Panc1 (cell line): ENCODE results near the gene SH3PXD2B. TPM values are rescaled to one million over a fixed set of nuclear protein-coding genes. Genes with fewer than 3 reads are reported as not detected.

ENCODE experiments used
- ATAC-seq: fragments of 200-7000 bp; cut with Tn5 transposase; 2 replicates; pipeline ENCODE4 v1.9.1; 2020; ENCODE audit warnings: mild to moderate bottlenecking, moderate library complexity
- BruUV-seq: library from RNA; stranded (reverse); fragments of 400-500 nt; replicated peaks from 2 replicates; lab custom pipeline; 2021; lab: Mats Ljungman, UMichigan
- CTCF ChIA-PET: fragments of 300-600 bp; sonication (Branson Sonifier 250); formaldehyde crosslinking; loops from one replicate; lab custom pipeline; 2022; ENCODE audit warnings: antibody characterized with exemption; lab: Charles Lee
- POLR2A ChIA-PET: fragments of 300-600 bp; sonication (Branson Sonifier 250); formaldehyde crosslinking; loops from one replicate; lab custom pipeline; 2022; ENCODE audit warnings: antibody characterized with exemption; lab: Charles Lee
- DNase-seq: peaks from one replicate; pipeline ENCODE4 v3.0.0-alpha.2; 2010; ENCODE audit warnings: low read depth, low spot score
- H3K27ac ChIP-seq: 2 replicates; pipeline ENCODE4 v1.5.1; 2011; ENCODE audit warnings: mild to moderate bottlenecking, low read length, inconsistent platforms
- H3K27me3 ChIP-seq: fragments of 200-500 bp; sonication (Bioruptor generic); 2 replicates; pipeline ENCODE4 v1.6.0; 2014; ENCODE audit warnings: low read length, inconsistent platforms; ENCODE audit not compliant: control insufficient read depth, insufficient read depth
- H3K36me3 ChIP-seq: fragments of 200-500 bp; sonication (Bioruptor generic); 2 replicates; pipeline ENCODE4 v1.5.1; 2014; ENCODE audit warnings: inconsistent platforms, mild to moderate bottlenecking, low read length, moderate library complexity; ENCODE audit not compliant: control insufficient read depth, insufficient read depth
- H3K4me1 ChIP-seq: 2 replicates; pipeline ENCODE4 v1.5.1; 2011; ENCODE audit warnings: inconsistent platforms, mild to moderate bottlenecking, low read length, moderate library complexity; ENCODE audit not compliant: control insufficient read depth, insufficient read depth
- H3K4me3 ChIP-seq, 2 experiments: 2 replicates each; pipeline ENCODE4 v1.5.1; 2011 to 2012; ENCODE audit warnings: low read depth in 2 of 2, low read length in 2 of 2, mild to moderate bottlenecking in 2 of 2, inconsistent platforms in 1 of 2, moderate library complexity in 1 of 2
- H3K9me3 ChIP-seq: fragments of 200-500 bp; sonication (Bioruptor generic); 2 replicates; pipeline ENCODE4 v1.5.1; 2014; ENCODE audit warnings: low read depth, mild to moderate bottlenecking, inconsistent platforms, low read length, moderate library complexity; ENCODE audit not compliant: control insufficient read depth, insufficient read depth
- CTCF ChIP-seq: fragments of 450-650 bp; IDR thresholded peaks from 2 replicates; pipeline ENCODE4 v1.5.1; 2017; ENCODE audit warnings: mild to moderate bottlenecking
- POLR2AphosphoS5 ChIP-seq: IDR thresholded peaks from 2 replicates; pipeline ENCODE4 v1.6.1; 2012; ENCODE audit warnings: mild to moderate bottlenecking, low read depth, low read length, moderate library complexity
- SIN3A ChIP-seq: IDR thresholded peaks from 2 replicates; pipeline ENCODE4 v1.6.1; 2012; ENCODE audit warnings: low read depth, mild to moderate bottlenecking, low read length, moderate library complexity, borderline replicate concordance; ENCODE audit not compliant: insufficient read depth
- TCF7L2 ChIP-seq: IDR thresholded peaks from 2 replicates; pipeline ENCODE4 v1.6.1; 2011; ENCODE audit warnings: mild to moderate bottlenecking, low read depth, low read length, inconsistent platforms
- in situ Hi-C: cut with HindIII; loops from 2 replicates; pipeline ENCODE4 v1.10.0; 2016; ENCODE audit warnings: low sequenced_read_pairs, low pct_unique_long_range_greater_than_20kb
- intact Hi-C: fragments of 100-400 bp; cut with micrococcal nuclease; formaldehyde crosslinking; loops from one replicate; pipeline ENCODE4 v1.10.0; 2022; ENCODE audit not compliant: unreplicated experiment
- total RNA-seq: library from RNA; stranded (reverse); gene quantifications from one replicate; pipeline ENCODE4 v1.2.1, GENCODE V29; 2021; ENCODE audit not compliant: unreplicated experiment
- TF ChIP-seq, protein P1 (sequence below), 2 experiments: IDR thresholded peaks; 2 replicates each; pipeline ENCODE4 v1.6.1; 2011 to 2012; ENCODE audit warnings: low read depth in 2 of 2, control low read depth in 1 of 2, low read length in 1 of 2, mild to moderate bottlenecking in 1 of 2, moderate library complexity in 1 of 2; ENCODE audit not compliant: insufficient read depth in 1 of 2

SH3PXD2B gene
- total RNA-seq, 1 experiment from 2014 or later: 39.7 TPM

DNA sequence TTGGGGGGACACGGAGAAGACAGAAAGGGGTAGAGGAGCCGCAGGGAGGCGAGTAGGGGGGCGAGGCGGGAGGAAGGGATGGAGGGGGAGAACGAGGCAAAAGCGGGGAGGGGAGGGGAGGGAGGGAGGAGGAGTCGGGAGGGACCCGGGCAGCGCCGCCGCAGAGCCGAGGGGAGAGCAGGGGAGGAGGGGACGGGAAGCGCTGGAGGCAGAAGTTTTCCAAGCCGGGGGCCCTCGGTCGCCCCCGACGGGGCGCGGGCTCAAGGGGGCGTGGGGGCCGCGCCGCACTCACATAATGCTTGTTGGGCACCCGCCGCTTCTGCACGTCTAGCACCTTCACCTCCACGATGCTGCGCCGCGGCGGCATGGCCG is 353 bp downstream of the SH3PXD2B start:
- POLR2A ChIA-PET: no interaction called here
- H3K27ac ChIP-seq: peak overlapping the region; percentile 91
- in situ Hi-C loops: no loop called here

GRCh38 chr5:172453206-172453985 is 929 bp downstream of the SH3PXD2B start:
- DNase-seq (no peak), ATAC-seq (peak; percentile 64)
- H3K9me3 ChIP-seq: no peaks in the 10 kb centered on the region
- intact Hi-C loops (no loop called here), in situ Hi-C loops (no loop called here)
- no peaks in the 10 kb centered on the region; the same call in 1 of the 2 replicates for H3K36me3 ChIP-seq
- peak; percentile 36 for TF ChIP-seq CTCF
- TF ChIP-seq, protein P1, sequence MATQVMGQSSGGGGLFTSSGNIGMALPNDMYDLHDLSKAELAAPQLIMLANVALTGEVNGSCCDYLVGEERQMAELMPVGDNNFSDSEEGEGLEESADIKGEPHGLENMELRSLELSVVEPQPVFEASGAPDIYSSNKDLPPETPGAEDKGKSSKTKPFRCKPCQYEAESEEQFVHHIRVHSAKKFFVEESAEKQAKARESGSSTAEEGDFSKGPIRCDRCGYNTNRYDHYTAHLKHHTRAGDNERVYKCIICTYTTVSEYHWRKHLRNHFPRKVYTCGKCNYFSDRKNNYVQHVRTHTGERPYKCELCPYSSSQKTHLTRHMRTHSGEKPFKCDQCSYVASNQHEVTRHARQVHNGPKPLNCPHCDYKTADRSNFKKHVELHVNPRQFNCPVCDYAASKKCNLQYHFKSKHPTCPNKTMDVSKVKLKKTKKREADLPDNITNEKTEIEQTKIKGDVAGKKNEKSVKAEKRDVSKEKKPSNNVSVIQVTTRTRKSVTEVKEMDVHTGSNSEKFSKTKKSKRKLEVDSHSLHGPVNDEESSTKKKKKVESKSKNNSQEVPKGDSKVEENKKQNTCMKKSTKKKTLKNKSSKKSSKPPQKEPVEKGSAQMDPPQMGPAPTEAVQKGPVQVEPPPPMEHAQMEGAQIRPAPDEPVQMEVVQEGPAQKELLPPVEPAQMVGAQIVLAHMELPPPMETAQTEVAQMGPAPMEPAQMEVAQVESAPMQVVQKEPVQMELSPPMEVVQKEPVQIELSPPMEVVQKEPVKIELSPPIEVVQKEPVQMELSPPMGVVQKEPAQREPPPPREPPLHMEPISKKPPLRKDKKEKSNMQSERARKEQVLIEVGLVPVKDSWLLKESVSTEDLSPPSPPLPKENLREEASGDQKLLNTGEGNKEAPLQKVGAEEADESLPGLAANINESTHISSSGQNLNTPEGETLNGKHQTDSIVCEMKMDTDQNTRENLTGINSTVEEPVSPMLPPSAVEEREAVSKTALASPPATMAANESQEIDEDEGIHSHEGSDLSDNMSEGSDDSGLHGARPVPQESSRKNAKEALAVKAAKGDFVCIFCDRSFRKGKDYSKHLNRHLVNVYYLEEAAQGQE (IDR thresholded peaks at IDR 0.05; ENCODE audit: insufficient read depth in 1 of 2, low read depth in 2 of 2, low read length in 1 of 2): no peak
- ChIA-PET CTCF (interaction anchor here (0.7 to 1.2 kb wide), 6 partner anchors 14 to 322 kb away, joined by 3 to 4 read pairs (median 3); no protein-coding TSS in a partner anchor), POLR2A (interaction anchor here (0.5 kb wide), 1 partner anchor 447 kb away, joined by 5 read pairs; no protein-coding TSS in a partner anchor)
- H3K27me3 ChIP-seq: no peaks in the 10 kb centered on the region
- H3K4me1 ChIP-seq: peaks cover 49% of the 10 kb centered on the region
- H3K4me3 ChIP-seq: peak overlapping the region; percentile 83 to 84
- H3K27ac ChIP-seq: peak overlapping the region; percentile 91
- no TSS peak for BruUV-seq

More for the DNA sequence above, 353 bp downstream of the SH3PXD2B start:
- CTCF ChIA-PET: no interaction called here
- ATAC-seq: peak; percentile 48
- no peak for TF ChIP-seq POLR2AphosphoS5
- TF ChIP-seq, protein P1 (IDR thresholded peaks at IDR 0.05; ENCODE audit: insufficient read depth in 1 of 2, low read depth in 2 of 2, low read length in 1 of 2): no peak
- no peak for TF ChIP-seq SIN3A
- TF ChIP-seq CTCF: no peak
- no peak for TF ChIP-seq TCF7L2
- Histone ChIP-seq H3K4me3 (peak overlapping the region; percentile 83 to 84), H3K27me3 (no peaks in the 10 kb centered on the region), H3K36me3 (no peaks in the 10 kb centered on the region; the same call in 1 of the 2 replicates), H3K4me1 (peaks cover 44% of the 10 kb centered on the region), H3K9me3 (no peaks in the 10 kb centered on the region)
- DNase-seq: no peak
- intact Hi-C loops: no loop called here
- no TSS peak for BruUV-seq
